GM19455 (cell line): ENCODE measurements around the gene CEACAM19.
"Not testable (repeated sequence)": the region's sequence is repeated elsewhere in the genome, so short reads cannot be mapped to it uniquely, and the experiment has no call there.

ENCODE experiments used
- ATAC-seq: cut with Tn5 transposase; IDR thresholded peaks from one replicate; pipeline ENCODE4 v1.9.1; 2021; ENCODE audit not compliant: unreplicated experiment

The CEACAM19 gene

DNA sequence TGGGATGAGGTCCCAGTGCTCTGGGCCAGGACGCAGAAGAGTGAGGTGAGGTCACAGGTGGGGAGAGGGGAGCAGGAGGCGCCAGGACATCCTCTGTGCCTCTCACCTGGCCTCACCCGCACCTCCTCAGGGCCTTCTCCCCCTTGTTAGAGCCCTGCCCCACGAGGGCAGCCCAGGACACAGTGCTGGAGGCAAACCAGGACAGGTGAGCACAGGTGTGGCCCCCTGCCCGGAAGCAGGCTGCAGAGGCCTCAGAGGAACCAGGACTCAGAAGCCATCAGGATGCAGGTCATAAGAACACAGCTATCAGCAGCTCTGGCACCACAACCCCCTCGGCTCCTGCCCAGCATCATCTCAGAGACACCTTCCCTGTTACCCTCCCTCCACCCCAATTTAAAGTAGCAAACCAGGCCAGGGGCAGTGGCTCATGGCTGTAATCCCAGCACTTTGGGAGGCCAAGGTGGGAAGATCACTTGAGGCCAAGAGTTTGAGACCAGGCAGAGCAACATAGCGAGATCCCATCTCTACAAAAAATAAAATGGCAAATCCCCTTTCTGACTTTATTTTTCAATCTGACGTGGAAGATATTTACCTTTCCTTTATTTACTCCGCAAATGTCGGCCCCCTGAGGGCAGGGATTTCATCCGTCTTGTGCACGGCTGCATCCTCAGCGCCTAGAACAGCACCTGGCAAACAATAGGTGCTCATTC, 27.4 kb downstream of the CEACAM19 start, which contains the start of gene CEACAM16:
CEACAM16 (plus strand) TSS at position 660 of the 710 bp plus-strand sequence. CDS start 2,306 bp downstream, outside the sequence.
- ATAC-seq: no peak

DNA sequence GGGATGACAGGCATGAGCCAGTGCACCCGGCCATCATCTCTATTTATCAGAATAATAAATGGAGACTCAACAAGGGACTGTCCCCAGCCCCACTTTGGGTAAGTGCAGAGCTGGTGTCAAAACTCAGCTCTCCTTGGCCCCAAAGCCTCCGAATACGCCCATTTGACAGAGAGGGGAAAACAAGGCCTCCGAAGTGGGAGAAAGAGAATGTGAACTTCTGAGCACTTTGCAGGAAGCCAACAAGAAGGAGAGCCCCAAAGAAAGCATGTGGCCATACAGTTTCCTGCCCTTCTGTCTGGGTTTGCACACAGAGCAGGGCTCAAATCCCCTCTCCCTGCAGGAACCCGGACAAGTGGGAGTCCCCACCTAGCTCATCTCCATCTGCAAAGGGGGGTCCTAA, 29.3 kb downstream of the CEACAM19 start:
- no peak for ATAC-seq

DNA sequence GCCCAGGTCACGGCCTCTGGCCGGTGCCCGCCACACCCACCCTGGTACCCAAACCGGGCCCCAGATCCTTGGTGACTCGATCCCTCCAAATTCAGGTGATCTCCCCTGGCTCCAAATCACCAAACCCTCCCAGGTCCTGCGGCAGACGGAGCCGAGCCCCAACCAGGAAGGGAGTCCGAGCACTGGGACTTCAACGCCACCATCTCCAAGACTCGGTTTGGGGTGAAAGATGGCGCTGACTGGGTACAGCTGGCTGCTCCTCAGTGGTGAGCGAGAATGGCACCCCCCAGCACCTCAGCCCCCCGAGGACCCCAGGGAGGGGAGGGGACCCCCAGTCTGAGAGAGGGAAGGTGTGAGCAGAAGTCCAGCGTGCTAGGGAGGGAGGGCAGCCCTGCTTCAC, 29.9 kb downstream of the CEACAM19 start:
- no peak for ATAC-seq

- ATAC-seq: no peak
Measured at GRCh38 chr19:44702551-44703176, 31.4 kb downstream of the CEACAM19 start.

DNA sequence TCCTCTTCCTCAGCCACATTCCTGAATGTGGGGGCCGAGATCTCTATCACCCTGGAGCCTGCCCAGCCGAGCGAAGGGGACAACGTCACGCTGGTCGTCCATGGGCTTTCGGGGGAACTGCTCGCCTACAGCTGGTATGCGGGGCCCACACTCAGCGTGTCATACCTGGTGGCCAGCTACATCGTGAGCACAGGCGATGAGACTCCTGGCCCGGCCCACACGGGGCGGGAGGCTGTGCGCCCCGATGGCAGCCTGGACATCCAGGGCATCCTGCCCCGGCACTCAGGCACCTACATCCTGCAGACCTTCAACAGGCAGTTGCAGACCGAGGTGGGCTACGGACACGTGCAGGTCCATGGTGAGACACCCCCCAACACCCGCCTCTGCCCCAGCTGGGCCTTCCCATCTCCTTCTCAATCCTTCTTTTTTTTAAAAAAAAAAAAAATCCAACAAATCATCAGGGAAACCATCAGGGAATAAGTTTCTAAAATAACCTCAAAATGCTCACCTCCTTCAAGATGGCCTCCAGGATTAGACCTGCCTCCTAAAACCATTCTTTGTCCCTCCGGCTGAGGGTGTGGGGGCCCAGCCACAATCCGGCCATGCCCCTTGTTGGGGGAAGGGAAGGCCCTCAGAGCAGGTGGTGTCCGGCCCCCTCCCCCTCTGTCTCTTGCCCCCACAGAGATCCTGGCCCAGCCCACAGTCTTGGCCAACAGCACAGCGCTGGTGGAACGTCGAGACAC, 32.2 kb downstream of the CEACAM19 start:
- ATAC-seq: no peak

GRCh38 chr19:44704982-44705381, 33.7 kb downstream of the CEACAM19 start:
- ATAC-seq: no peak

DNA sequence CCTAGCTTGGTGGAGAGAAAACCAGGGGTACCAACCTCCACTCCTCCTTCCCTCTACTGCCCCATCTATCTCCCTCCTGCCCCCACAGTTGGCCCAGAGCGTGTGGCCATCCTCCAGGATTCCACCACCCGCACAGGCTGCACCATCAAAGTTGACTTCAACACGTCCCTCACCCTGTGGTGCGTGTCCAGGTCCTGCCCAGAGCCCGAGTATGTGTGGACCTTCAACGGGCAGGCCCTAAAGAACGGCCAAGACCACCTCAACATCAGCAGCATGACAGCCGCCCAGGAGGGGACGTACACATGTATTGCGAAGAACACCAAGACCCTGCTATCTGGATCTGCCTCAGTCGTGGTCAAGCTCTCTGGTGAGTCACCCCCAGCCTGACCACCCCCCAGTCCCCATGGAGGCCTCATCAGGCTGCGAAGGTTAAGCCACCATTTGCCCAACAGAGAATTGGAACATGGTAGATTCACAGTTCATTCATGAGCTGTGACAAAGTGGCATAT, 34.3 kb downstream of the CEACAM19 start:
- no peak for ATAC-seq

DNA sequence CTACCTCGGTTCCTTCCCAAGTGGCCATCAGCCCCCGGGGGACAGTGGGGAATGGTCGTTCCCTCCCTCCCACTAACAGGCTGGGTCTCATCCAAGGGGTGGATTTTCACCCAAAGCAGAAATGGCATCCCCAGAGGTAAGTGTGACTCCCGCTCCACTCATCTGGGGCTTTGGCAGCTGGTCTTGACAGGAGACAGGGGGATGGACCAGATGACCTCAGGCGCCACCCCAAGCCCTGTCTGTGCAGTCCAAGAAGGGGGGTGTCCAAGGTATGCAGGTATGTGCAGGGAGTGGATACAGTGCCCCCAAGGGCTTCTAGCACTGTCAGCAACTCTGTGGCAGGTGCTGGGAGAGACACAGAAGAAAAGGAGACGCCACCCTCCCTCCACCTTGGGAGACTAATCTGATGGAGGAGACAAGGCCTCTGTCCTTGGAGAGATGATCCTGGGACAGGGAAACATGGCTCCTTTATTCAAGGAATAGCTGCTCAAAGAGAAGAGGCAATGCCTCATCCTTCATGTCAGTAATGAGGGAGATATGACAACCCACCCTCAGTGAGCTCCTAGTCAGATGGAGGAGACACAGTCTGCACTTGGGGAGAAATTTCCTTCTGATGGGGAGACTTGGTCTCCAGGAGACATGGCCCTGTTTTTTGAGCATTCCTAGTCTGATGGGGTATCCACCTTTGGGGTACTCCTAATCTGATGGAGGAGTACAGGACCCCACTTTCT, 35.4 kb downstream of the CEACAM19 start:
- no peak for ATAC-seq

- ATAC-seq: no peak
Measured at GRCh38 chr19:44707794-44708193, 36.5 kb downstream of the CEACAM19 start.

GRCh38 chr19:44708940-44709339, 37.7 kb downstream of the CEACAM19 start:
- no peak for ATAC-seq

DNA sequence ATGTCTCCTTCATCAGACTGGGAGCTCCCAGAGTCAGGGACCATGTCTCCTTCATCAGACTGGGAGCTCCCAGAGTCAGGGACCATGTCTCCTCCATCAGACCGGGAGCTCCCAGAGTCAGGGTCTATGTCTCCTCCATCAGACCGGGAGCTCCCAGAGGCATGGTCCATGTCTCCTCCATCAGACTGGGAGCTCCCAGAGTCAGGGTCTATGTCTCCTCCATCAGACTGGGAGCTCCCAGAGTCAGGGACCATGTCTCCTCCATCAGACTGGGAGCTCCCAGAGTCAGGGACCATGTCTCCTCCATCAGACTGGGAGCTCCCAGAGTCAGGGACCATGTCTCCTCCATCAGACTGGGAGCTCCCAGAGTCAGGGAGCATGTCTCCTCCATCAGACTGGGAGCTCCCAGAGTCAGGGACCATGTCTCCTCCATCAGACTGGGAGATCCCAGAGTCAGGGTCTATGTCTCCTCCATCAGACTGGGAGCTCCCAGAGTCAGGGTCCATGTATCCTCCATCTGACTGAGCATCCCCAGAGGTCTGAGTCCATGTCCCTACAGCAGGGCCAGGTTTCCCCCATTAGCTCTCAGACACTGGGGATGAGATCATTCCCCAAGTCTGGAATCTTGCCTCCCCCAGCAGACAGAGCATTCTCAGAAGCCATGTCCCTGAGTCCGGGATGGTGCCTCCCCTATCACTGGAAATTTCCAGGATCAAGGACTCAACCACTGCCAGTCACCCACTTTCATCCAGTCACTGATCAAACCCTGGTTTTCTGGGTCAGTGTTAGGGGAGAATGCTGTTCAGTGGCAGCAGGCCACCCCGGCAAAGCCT, 38.4 kb downstream of the CEACAM19 start:
- ATAC-seq: not testable (repeated sequence)

- no peak for ATAC-seq
Measured at GRCh38 chr19:44710483-44710882, 39.2 kb downstream of the CEACAM19 start.

DNA sequence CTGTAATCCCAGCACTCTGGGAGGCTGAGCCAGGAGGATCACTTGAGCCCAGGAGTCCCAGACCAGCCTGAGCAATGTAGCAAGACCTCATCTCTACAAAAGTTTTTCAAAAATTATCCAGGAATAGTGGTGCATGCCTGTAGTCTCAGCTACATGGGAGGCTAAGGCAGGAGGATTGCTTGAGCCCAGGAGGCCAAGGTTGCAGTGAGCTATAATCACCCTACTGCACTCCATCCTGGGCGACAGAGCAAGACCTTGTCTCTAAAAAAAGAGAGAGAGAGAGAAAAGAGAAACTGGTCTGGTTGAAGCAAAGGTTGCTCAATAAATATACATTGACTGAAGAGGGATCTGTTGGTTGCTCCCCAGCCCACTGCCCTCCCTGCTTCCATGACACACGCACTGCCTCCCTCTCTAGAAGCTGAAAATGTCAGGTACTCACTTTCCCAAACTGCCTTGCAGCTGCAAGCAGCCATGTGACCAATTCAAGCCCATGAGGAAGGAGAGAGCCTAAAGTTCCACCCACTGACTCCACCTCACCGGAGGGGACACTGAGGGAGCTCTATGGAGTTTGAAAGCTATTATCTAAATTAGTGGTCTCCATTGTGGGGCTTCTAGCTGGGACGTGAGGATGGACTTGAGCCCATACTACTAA, 41.7 kb downstream of the CEACAM19 start:
- no peak for ATAC-seq

DNA sequence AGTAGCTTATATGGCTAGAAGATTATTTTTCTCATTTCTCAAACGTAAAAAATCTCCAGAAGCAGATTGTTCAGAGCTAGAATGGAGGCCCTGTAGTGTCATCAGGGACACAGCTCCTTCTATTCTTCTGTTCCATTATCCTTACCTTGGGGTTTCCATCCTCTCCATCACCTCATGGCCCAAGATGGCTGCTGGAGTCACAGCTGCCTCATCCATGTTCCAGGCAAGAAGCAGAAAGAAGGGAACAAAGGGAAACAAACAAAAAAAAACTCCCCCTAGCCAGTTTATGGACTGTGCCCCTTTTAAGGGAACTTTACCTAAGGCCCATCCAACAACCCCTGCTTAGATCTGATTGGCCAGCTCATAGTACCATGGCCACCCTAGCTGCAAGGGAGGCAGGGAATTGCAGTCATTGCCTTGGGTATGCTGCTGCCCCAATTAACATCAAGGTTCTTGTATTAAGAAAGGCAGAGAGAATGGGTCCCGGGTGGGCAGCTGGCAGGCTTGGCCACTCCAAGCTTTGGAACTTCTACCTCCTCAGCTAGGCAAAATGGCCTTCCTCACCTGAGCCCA, 43.4 kb downstream of the CEACAM19 start:
- no peak for ATAC-seq

- no peak for ATAC-seq
Measured at GRCh38 chr19:44717603-44718002, 46.3 kb downstream of the CEACAM19 start.

GRCh38 chr19:44718441-44719261, 47.4 kb downstream of the CEACAM19 start:
- ATAC-seq: no peak

GRCh38 chr19:44719262-44719701, 48.0 kb downstream of the CEACAM19 start:
- ATAC-seq: no peak

- ATAC-seq: not testable (repeated sequence)
Measured at GRCh38 chr19:44720396-44720795, 49.1 kb downstream of the CEACAM19 start.
